HG03521 (cell line): Measurements from ENCODE around the gene AGPS.
"Not testable (repeated sequence)": the region's sequence is repeated elsewhere in the genome, so short reads cannot be mapped to it uniquely, and the experiment has no call there.

Experiments used
- ATAC-seq: cut with Tn5 transposase; IDR thresholded peaks from one replicate; pipeline ENCODE4 v1.9.1; 2021; ENCODE audit warnings: mild to moderate bottlenecking, moderate library complexity; ENCODE audit not compliant: unreplicated experiment

Gene AGPS

GRCh38 chr2:177466337-177467195 is 74.0 kb downstream of the AGPS start:
- no peak for ATAC-seq

GRCh38 chr2:177467646-177468045 is 75.1 kb downstream of the AGPS start:
- ATAC-seq: no peak

DNA sequence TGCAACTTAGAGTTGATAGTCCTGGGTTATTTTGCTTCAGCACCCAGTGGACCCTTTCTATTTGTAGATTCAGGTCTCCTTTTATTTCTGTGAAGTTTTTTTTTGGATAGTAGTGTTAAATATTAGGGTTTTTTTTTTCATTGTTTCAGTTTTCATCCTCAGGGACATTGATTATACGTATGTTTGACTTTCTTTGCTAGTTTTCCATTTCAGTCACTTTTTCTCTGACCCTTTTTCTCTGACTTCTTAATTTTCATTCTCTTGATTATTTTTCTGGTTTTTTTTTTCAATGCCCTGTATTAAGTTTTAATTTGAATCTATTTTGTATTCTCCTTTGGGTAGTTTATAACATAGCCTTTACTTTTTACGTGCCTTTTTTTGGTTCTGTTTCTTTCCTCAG is 79.4 kb downstream of the AGPS start:
- no peak for ATAC-seq

- no peak for ATAC-seq
Observed at GRCh38 chr2:177474301-177474700, 81.7 kb downstream of the AGPS start.

DNA sequence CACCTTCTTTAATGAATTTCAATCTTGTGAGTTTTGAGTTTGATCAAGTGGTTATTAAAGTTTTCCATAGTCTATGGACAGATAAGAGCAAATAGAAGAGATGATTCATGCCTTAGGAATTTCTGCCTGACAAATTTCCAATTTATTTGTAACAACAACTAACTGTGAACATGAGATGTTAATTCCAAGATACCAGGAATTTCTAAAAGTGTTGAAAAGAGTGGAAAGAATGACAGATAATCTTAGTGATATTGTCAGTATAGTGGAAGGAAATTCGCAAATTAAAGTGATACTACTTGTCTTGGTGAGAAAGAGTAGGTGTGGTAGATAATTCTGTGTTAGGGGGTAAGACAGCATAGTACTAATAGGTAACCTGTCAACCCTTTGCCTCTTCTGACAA is 82.4 kb downstream of the AGPS start:
- ATAC-seq: no peak

- no peak for ATAC-seq
Observed at GRCh38 chr2:177476897-177477296, 84.3 kb downstream of the AGPS start.

GRCh38 chr2:177478029-177478428 is 85.5 kb downstream of the AGPS start:
- ATAC-seq: no peak

GRCh38 chr2:177478907-177479306 is 86.3 kb downstream of the AGPS start:
- ATAC-seq: no peak

- no peak for ATAC-seq
Observed at GRCh38 chr2:177482195-177482594, 89.6 kb downstream of the AGPS start.

GRCh38 chr2:177483531-177483930 is 91.0 kb downstream of the AGPS start:
- no peak for ATAC-seq

GRCh38 chr2:177484180-177484795 is 91.7 kb downstream of the AGPS start:
- no peak for ATAC-seq

DNA sequence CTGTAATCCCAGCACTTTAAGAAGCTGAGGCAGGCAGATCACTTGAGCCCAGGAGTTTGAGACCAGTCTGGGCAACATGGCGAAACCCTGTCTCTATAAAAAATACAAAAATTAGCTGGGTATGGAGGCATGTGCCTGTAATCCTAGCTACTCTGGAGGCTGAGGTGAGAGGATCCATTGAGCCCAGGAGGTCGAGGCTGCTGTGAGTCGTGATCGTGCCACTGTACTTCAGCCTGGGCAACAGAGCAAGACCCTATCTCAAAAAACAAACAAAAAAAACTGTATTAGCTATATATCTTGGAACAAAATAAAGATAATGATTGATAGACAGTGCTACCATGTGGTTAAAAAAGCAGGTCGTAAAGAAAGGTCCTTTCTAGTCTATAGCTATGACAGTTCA is 93.1 kb downstream of the AGPS start:
- ATAC-seq: not testable (repeated sequence)

DNA sequence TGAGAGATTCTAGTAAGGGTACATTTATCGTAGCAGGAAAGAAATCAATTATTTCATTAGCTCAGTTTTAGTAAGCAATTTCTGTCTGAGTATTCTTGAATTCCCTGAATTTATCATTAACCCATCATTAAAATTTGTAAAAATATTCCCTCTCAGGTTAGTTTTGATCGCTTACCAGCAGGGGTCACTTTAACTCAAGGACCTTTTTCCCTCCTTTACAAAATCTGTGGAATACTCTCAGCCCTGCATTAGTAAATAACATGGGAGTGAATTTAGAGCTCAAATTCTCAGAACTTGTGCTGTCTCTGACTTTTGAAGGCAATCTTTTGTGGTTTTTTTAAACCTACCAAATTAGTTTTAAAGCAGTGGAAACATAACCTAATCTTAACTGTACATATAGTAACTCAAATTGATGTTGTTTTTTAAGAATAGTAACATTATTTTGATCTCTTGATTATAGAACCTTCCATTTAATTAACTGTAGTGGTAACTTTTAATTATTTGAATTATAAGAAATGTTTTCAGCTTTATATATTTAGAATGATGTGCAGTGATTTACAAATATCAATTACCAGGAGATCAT is 97.2 kb downstream of the AGPS start:
- ATAC-seq: no peak

DNA sequence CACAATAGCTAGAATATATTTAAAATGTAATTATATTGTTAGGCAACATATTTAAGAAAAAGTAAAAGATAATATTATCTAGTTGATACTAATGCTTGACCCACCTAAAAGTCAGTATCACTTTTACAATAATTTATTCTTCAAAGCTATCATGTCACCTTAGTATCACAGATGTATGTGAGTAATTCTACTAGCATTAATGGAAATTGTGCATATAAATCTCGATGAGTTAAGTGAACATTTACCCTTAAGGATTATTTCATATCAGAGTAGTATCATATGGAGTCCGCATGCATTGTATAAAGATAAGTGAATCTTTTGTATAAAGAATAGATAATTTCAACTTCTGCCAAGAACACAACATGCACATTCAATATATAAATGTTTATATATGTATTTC is 103.4 kb downstream of the AGPS start:
- no peak for ATAC-seq

DNA sequence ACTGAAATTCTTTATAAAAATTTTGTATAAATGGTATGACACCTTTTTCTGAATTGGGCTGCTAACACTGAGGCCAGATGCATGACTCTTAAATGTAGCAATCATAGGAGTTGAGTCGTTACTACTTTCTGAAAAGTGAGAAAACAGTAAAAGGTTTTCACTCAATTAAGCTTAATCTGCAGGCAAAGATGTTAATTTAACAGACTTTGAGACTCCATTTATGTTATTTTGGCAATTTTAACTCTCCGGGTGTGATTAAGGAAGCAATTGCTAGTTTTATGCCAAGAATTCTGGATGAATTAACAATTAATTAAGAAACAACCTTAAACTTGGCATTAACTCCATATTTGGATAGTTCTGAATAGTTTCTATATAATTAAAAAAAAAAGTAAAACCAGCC is 104.3 kb downstream of the AGPS start:
- ATAC-seq: no peak

DNA sequence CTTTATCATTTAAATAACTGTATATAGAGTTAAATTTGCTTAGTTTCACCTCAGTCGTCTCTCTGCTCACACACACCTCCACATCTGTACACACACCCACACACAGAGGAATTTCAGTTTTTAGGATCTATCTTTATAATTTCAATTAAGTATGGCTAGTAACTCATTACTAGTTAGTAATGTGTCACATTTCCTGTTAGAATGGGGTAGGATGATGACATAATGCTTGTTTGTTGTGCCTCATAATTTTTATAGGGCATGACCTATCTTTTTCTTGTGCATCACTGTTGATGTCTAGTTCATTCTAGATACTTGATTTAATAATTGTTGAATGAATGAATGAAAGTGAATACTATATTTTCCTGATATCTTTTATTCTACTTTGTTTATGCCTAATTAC is 108.6 kb downstream of the AGPS start:
- peak; percentile 48 for ATAC-seq

- ATAC-seq: no peak
Observed at GRCh38 chr2:177506505-177506904, 113.9 kb downstream of the AGPS start.

DNA sequence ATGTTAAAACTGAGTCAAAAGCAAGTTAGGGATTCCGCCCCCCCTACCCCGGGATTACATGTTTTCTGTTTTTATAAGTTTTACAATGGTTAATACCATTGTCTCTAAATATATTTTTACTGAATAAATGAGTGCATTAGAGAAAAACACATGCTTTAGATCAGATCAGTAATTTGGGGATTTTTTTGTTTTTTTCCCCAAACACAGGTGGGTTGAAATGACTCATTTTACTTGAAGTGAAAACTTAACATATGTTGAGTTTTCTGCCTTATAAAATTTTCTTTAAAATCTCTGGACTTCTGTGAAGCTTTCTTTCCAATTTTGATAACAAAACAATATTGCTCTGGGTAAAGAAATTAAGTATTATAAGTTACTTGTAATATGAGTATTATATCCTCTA is 114.4 kb downstream of the AGPS start:
- ATAC-seq: no peak

GRCh38 chr2:177516824-177517544 is 124.4 kb downstream of the AGPS start:
- no peak for ATAC-seq

DNA sequence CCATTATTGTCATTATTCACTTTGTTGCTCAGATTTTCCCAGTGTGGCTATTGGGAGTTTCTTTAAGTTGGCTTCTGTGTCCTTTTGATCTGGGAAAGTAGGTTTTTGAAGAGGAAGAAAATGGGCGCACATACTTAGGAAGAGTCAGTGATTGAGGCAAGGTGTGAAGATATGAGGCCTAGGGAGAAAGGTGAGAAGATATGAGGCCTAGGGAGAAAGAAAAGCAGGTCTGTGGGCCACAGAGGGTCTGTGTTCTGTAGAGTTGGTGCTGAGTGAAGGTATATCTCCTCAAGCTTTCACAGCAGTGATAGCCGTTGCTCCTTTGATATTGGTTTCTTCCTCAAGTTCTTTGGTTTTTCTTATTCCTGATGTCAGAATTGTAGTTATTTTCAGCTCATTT is 126.2 kb downstream of the AGPS start:
- no peak for ATAC-seq

- ATAC-seq: no peak
Observed at GRCh38 chr2:177519534-177520115, 127.1 kb downstream of the AGPS start.
